ENCODE data around the gene ATP5MK.
A peak's percentile ranks its signal among the peaks of the same experiment; 100 is the strongest.

The ATP5MK gene

DNA sequence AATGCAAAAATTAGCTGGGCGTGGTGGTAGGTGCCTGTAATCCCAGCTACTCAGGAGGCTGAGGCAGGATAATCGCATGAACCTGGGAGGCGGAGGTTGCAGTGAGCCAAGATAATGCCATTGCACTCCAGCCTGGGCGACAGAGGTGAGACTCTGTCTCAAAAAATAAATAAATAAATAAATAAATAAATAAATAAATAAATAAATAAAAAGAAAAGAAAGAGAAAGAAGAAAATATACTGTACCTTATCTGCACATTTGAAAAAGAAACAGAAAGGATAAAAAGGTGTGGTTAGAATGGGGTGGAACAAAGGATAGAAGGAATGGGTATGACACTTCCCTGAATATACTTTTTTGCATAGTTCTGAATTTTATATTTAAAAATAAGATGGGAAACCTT lies 36.8 kb downstream of the ATP5MK start (continued):
- TF ChIP-seq MZF1 (tag by site-specific recombination; IDR thresholded peaks at IDR 0.05; ENCODE audit: borderline replicate concordance) (peak; percentile 34; the same call in 1 of the 2 replicates), ZNF354C (tag by site-specific recombination; IDR thresholded peaks at IDR 0.05; ENCODE audit: borderline replicate concordance, low read depth) (peak; percentile 90; the same call in 1 of the 2 replicates), ZNF138 (tag by site-specific recombination; IDR thresholded peaks at IDR 0.05; ENCODE audit: borderline replicate concordance) (peak; percentile 69; the same call in 1 of the 2 replicates), ZNF623 (tag by site-specific recombination; IDR thresholded peaks at IDR 0.05) (peak; percentile 83), ZNF530 (tag by site-specific recombination; IDR thresholded peaks at IDR 0.05; ENCODE audit: low read depth) (peak; percentile 71; the same call in 1 of the 2 replicates), ZNF514 (tag by site-specific recombination; IDR thresholded peaks at IDR 0.05) (peak; percentile 55; the same call in 1 of the 2 replicates), ZBTB8A (tag by site-specific recombination; IDR thresholded peaks at IDR 0.05) (peak; percentile 86), ZNF610 (tag by site-specific recombination; IDR thresholded peaks at IDR 0.05; ENCODE audit: borderline replicate concordance) (0 out of 2 replicates have a peak, but pooled peaks have one; percentile 34), ZFP3 (tag by site-specific recombination; IDR thresholded peaks at IDR 0.05; ENCODE audit: low read depth) (peak; percentile 59; the same call in 1 of the 2 replicates), OVOL3 (tag by site-specific recombination; IDR thresholded peaks at IDR 0.05) (peak; percentile 69; the same call in 1 of the 2 replicates), ZNF433 (tag by site-specific recombination; IDR thresholded peaks at IDR 0.05; ENCODE audit: low read depth) (peak; percentile 95), ZNF654 (tag by site-specific recombination; IDR thresholded peaks at IDR 0.05; ENCODE audit: low read depth) (peak; percentile 51), BCL11A (tag by site-specific recombination; IDR thresholded peaks at IDR 0.05; ENCODE audit: low read depth) (0 out of 2 replicates have a peak, but pooled peaks have one; percentile 27), ZNF664 (tag by site-specific recombination; IDR thresholded peaks at IDR 0.05) (peak; percentile 84), ZNF558 (tag by site-specific recombination; IDR thresholded peaks at IDR 0.05) (peak; percentile 88), ZNF629 (tag by site-specific recombination; IDR thresholded peaks at IDR 0.05) (peak; percentile 66), ZNF529 (tag by site-specific recombination; IDR thresholded peaks at IDR 0.05; ENCODE audit: insufficient replicate concordance) (peak; percentile 85), ZNF16 (tag by site-specific recombination; IDR thresholded peaks at IDR 0.05; ENCODE audit: low read depth) (0 out of 2 replicates have a peak, but pooled peaks have one; percentile 16), ZNF146 (tag by site-specific recombination; IDR thresholded peaks at IDR 0.05) (peak; percentile 29; the same call in 1 of the 2 replicates), GLI2 (tag by site-specific recombination; IDR thresholded peaks at IDR 0.05; ENCODE audit: borderline replicate concordance, low read depth) (peak; percentile 39; the same call in 1 of the 2 replicates), ZXDB (tag by site-specific recombination; IDR thresholded peaks at IDR 0.05) (peak; percentile 80), ZNF140 (tag by site-specific recombination; IDR thresholded peaks at IDR 0.05) (peak; percentile 97), ZNF555 (tag by site-specific recombination; conservative IDR thresholded peaks at IDR 0.05) (peak; percentile 97), ZNF223 (tag by site-specific recombination; IDR thresholded peaks at IDR 0.05) (peak; percentile 75; the same call in 1 of the 2 replicates), ZNF202 (tag by site-specific recombination; IDR thresholded peaks at IDR 0.05; ENCODE audit: borderline replicate concordance) (peak; percentile 75), ZNF501 (tag by site-specific recombination; IDR thresholded peaks at IDR 0.05) (0 out of 2 replicates have a peak, but pooled peaks have one; percentile 54), ZNF366 (tag by site-specific recombination; conservative IDR thresholded peaks at IDR 0.05) (peak; percentile 42; the same call in 1 of the 2 replicates)
- TF ChIP-seq, protein P1, sequence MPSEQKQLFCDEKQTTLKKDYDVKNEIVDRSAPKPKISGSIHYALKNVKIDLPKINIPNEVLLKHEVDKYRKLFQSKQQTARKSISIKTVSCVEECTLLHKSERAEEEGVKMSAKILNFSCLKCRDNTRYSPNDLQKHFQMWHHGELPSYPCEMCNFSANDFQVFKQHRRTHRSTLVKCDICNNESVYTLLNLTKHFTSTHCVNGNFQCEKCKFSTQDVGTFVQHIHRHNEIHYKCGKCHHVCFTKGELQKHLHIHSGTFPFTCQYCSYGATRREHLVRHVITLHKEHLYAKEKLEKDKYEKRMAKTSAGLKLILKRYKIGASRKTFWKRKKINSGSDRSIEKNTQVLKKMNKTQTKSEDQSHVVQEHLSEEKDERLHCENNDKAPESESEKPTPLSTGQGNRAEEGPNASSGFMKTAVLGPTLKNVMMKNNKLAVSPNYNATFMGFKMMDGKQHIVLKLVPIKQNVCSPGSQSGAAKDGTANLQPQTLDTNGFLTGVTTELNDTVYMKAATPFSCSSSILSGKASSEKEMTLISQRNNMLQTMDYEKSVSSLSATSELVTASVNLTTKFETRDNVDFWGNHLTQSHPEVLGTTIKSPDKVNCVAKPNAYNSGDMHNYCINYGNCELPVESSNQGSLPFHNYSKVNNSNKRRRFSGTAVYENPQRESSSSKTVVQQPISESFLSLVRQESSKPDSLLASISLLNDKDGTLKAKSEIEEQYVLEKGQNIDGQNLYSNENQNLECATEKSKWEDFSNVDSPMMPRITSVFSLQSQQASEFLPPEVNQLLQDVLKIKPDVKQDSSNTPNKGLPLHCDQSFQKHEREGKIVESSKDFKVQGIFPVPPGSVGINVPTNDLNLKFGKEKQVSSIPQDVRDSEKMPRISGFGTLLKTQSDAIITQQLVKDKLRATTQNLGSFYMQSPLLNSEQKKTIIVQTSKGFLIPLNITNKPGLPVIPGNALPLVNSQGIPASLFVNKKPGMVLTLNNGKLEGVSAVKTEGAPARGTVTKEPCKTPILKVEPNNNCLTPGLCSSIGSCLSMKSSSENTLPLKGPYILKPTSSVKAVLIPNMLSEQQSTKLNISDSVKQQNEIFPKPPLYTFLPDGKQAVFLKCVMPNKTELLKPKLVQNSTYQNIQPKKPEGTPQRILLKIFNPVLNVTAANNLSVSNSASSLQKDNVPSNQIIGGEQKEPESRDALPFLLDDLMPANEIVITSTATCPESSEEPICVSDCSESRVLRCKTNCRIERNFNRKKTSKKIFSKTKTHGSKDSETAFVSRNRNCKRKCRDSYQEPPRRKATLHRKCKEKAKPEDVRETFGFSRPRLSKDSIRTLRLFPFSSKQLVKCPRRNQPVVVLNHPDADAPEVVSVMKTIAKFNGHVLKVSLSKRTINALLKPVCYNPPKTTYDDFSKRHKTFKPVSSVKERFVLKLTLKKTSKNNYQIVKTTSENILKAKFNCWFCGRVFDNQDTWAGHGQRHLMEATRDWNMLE (tag by site-specific recombination; conservative IDR thresholded peaks at IDR 0.05; ENCODE audit: low read depth): peak; percentile 96
- TF ChIP-seq, protein P2, sequence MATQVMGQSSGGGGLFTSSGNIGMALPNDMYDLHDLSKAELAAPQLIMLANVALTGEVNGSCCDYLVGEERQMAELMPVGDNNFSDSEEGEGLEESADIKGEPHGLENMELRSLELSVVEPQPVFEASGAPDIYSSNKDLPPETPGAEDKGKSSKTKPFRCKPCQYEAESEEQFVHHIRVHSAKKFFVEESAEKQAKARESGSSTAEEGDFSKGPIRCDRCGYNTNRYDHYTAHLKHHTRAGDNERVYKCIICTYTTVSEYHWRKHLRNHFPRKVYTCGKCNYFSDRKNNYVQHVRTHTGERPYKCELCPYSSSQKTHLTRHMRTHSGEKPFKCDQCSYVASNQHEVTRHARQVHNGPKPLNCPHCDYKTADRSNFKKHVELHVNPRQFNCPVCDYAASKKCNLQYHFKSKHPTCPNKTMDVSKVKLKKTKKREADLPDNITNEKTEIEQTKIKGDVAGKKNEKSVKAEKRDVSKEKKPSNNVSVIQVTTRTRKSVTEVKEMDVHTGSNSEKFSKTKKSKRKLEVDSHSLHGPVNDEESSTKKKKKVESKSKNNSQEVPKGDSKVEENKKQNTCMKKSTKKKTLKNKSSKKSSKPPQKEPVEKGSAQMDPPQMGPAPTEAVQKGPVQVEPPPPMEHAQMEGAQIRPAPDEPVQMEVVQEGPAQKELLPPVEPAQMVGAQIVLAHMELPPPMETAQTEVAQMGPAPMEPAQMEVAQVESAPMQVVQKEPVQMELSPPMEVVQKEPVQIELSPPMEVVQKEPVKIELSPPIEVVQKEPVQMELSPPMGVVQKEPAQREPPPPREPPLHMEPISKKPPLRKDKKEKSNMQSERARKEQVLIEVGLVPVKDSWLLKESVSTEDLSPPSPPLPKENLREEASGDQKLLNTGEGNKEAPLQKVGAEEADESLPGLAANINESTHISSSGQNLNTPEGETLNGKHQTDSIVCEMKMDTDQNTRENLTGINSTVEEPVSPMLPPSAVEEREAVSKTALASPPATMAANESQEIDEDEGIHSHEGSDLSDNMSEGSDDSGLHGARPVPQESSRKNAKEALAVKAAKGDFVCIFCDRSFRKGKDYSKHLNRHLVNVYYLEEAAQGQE (tag by site-specific recombination; IDR thresholded peaks at IDR 0.05): peak; percentile 85
- TF ChIP-seq, protein P3, sequence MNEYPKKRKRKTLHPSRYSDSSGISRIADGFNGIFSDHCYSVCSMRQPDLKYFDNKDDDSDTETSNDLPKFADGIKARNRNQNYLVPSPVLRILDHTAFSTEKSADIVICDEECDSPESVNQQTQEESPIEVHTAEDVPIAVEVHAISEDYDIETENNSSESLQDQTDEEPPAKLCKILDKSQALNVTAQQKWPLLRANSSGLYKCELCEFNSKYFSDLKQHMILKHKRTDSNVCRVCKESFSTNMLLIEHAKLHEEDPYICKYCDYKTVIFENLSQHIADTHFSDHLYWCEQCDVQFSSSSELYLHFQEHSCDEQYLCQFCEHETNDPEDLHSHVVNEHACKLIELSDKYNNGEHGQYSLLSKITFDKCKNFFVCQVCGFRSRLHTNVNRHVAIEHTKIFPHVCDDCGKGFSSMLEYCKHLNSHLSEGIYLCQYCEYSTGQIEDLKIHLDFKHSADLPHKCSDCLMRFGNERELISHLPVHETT (tag by site-specific recombination; IDR thresholded peaks at IDR 0.05): peak; percentile 78

All from HEK293 (cell line).